GM19372 (cell line): ENCODE data around the gene HAUS5.
A peak's percentile ranks its signal among the peaks of the same experiment; 100 is the strongest.
"Not testable (repeated sequence)": the region's sequence is repeated elsewhere in the genome, so short reads cannot be mapped to it uniquely, and the experiment has no call there.

Source experiments
- ATAC-seq: cut with Tn5 transposase; IDR thresholded peaks from one replicate; pipeline ENCODE4 v1.9.1; 2021; ENCODE audit warnings: mild to moderate bottlenecking, low read depth, moderate library complexity; ENCODE audit not compliant: unreplicated experiment

Gene HAUS5

DNA sequence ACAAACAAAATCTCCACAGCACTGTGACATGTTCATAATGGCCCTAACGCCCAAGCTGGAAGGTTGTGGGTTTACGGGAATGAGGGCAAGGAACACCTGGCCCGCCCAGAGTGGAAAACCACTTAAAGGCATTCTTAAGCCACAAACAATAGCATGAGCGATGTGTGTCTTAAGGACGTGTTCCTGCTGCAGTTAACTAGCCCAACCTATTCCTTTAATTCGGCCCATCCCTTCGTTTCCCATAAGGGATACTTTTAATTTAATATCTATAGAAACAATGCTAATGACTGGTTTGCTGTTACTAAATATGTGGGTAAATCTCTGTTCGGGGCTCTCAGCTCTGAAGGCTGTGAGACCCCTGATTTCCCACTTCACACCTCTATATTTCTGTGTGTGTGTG is 5.4 kb upstream of the HAUS5 start:
- ATAC-seq, result not testable (repeated sequence)

DNA sequence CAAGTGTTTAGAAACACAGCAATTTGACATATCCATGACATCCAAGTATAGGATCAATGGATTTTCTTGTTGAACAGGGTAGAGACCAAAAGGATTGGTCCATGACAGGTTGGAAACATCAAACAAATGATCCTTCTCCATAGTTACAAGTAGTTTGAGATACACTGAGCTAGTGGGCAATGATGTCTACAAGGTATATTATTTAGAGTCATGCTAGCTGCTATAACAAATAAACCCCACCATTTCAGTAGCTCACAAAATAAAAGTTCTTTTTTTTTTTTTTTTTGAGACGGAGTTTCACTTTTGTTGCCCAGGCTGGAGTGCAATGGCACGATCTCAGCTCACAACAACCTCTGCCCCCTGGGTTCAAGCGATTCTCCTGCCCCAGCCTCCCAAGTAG is 4.9 kb upstream of the HAUS5 start:
- ATAC-seq, result no peak

- no peak for ATAC-seq
Measured at GRCh38 chr19:35608251-35608650, 4.3 kb upstream of the HAUS5 start.

DNA sequence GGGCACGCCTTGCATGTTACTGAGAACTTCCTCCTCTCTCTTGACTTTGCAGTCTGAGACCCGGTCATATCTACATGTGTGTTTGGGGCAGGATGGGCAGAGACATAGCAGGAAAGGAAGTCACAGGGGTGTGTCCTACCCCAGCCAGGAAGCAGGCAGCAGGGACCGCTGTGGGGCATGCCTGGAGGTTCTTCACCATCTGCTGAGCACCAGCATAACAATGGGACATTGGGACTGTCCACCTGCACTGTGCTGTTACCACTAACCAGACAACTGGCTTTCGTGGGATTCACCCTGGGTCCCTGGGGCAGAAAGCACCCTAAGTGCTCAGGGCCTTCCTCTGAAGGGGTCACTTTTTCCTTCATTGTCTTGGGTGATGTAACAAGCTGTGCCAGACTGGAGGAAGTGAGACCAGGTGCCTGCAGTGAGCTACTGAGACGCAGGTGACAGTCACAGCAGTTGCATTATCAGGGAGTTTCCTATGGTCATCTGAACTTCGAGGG is 2.6 kb upstream of the HAUS5 start:
- no peak for ATAC-seq

DNA sequence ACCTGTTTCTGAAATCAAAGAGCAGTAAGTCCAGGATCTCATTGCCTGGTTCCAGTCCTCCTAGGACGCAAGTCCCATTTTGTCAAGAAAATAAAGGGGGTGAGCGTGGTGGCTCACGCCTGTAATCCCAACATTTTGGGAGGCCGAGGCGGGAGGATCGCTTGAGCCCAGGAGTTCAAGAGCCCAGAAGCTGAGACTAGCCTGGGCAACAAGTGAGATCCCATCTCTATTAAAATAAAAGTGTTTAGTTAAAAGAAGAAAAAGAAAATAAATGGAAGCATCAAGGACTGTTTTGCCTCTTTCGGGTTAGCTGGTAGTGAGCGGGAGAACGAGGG is 344 bp upstream of the HAUS5 start:
- ATAC-seq, result no peak

DNA sequence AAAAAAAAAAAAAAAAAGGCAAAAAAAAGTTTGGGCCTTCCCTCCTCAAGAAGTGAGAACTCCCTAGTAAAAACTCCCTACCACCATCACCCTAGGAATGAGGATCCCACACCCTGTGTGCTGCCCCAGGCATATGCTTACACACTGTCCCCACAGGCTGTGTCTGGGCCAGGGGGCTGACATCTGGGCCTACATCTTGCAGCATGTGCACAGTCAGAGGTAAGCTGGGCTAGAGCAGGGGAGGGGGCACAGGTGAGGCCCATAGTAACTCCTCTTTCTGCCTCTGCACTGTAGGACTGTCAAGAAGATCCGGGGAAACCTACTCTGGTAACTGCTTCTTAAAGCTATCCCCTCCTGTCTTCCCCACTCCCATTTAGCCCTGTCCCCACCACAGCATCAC is 1.0 kb downstream of the HAUS5 start:
- ATAC-seq, result no peak

DNA sequence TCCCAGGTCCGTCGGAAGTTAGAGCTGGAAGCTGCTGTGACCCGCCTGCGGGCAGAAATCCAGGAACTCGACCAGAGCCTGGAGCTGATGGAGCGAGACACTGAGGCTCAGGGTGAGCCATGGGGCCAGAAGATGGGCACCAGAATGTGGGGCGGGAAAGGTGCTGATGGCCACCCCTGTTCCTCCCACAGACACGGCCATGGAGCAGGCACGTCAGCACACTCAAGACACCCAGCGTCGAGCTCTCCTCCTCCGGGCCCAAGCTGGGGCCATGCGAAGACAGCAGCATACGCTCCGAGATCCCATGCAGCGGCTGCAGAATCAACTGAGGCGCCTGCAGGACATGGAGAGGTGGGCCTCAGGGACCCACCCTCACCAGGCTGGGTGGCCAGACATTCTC is 2.5 kb downstream of the HAUS5 start:
- ATAC-seq, result no peak

GRCh38 chr19:35618857-35619256 is 6.3 kb downstream of the HAUS5 start:
- no peak for ATAC-seq

DNA sequence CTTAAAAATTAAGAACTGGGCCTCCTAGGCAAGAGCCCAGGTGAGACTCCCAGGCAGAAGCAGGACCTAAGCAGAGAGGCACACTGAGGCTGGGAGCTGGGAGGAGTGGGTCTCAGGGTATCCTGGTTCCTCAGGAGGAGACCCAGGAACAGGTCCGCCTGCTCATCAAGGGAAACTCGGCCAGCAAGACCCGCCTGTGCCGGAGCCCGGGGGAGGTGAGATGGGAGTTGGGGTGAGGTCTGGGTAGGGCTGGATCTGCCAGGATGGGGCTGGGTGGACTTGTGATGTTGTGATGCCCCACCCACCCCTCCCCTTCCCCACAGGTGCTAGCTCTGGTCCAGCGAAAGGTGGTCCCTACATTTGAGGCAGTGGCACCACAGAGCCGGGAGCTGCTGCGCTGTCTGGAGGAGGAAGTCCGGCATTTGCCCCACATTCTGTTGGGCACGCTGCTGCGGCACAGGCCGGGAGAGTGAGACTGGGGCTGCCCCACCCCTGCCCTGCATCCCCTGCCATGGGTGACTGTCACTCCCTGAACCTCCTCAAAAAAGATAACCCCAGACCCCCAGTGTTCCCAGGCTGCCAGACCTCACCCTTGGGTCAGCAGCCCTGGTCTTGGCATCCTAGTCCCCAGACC is 6.9 kb downstream of the HAUS5 start:
- no peak for ATAC-seq

DNA sequence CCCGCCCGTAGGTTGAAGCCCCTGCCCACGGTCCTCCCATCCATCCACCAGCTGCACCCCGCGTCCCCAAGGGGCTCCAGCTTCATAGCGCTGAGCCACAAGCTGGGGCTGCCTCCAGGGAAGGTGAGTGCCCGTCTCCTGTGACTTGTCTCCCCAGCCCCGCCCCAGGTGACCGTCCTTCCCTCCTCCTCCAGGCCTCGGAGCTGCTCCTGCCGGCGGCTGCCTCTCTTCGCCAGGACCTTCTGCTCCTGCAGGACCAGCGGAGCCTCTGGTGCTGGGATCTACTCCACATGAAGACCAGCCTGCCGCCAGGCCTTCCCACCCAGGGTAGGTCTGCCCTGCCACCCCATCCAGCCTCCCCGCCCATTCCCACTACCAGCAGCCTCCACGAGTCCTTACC is 7.5 kb downstream of the HAUS5 start:
- no peak for ATAC-seq

DNA sequence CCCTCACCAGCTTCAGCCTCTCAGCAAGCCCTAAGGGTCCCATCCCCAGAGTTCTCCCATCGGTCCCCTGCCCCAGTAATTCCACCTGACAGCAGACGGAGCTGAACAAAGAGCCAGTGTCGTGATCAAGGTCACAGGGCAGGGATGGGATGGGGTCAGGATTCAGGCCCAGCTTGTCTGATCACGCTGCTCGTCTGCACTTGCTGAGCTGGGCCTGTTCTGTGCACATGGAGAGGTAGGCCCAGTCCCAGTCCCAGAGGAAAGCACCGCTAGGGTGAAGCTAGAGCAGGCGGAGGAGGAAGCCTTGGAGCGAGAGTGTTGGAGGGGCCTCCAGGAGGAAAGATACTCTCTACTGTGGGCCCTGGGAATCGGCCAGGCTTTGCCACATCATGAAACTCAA is 9.2 kb downstream of the HAUS5 start:
- no peak for ATAC-seq

- ATAC-seq, result no peak
Measured at GRCh38 chr19:35622750-35623149, 10.2 kb downstream of the HAUS5 start.

GRCh38 chr19:35623327-35624010 is 10.9 kb downstream of the HAUS5 start:
- ATAC-seq, result no peak

- no peak for ATAC-seq
Measured at GRCh38 chr19:35628264-35628564, 15.7 kb downstream of the HAUS5 start.

GRCh38 chr19:35628565-35629331 is 16.2 kb downstream of the HAUS5 start, which contains the start of gene RBM42:
TSS of gene RBM42 (plus strand) at chr19:35629036. CDS start at chr19:35629154, 118 bp downstream.
- peak; percentile 97 for ATAC-seq

- no peak for ATAC-seq
Measured at GRCh38 chr19:35629332-35629633, 16.7 kb downstream of the HAUS5 start.

- no peak for ATAC-seq
Measured at GRCh38 chr19:35633727-35634440, 21.3 kb downstream of the HAUS5 start.

GRCh38 chr19:35636651-35637050 is 24.1 kb downstream of the HAUS5 start:
- no peak for ATAC-seq

DNA sequence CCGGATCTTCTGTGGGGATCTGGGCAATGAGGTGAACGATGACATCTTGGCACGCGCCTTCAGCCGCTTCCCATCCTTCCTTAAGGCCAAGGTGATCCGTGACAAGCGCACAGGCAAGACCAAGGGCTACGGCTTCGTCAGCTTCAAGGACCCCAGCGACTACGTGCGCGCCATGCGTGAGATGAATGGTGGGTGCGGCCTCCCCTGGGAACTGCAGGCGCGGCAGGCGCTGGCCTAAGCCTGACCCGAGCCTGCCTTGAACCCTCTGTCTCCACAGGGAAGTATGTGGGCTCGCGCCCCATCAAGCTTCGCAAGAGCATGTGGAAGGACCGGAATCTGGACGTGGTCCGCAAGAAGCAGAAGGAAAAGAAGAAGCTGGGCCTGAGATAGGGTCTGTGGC is 24.6 kb downstream of the HAUS5 start:
- ATAC-seq, result no peak

DNA sequence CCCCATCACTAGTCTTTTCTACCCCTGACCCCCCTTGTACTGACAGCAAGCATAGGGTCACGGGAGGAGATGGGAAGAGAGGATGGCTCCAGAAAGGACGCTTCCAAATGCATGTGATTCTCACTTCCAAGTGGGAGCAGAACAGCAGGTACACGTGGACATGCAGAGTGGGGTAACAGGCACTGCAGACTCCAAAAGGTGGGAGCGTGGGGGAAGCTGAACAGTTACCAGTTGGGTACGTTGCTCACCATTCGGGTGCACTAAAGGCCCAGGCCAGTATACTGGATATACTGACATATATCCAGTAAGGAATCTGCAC is 26.7 kb downstream of the HAUS5 start:
- ATAC-seq, result no peak

GRCh38 chr19:35639863-35640262 is 27.3 kb downstream of the HAUS5 start:
- no peak for ATAC-seq
